ENCODE results near the gene MACC1. TPM values are rescaled to one million over a fixed set of nuclear protein-coding genes. Genes with fewer than 3 reads are reported as not detected.
"Not testable (repeated sequence)": the region's sequence is repeated elsewhere in the genome, so short reads cannot be mapped to it uniquely, and the experiment has no call there.

Gene MACC1
- total RNA-seq, 2 donors from 2014 or later = 0.14 to 0.56 TPM

GRCh38 chr7:20214132-20214531 is 3.1 kb downstream of the MACC1 start:
- DNase-seq (ENCODE audit: low spot score) (no peak), ATAC-seq (ENCODE audit: insufficient number of reproducible peaks, low FRiP score, low read depth) (no peak)
- no peak overlapping the region for H3K4me3 ChIP-seq
- H3K9me3 ChIP-seq = no peaks in the 10 kb centered on the region
- no peaks in the 10 kb centered on the region for H3K27me3 ChIP-seq (replicated peaks; ENCODE audit: insufficient read depth)
- H3K27ac ChIP-seq = no peak overlapping the region
- no peaks in the 10 kb centered on the region for H3K36me3 ChIP-seq
- H3K4me1 ChIP-seq (ENCODE audit: control insufficient read depth in 1 of 2, low read depth in 2 of 2) = no peaks in the 10 kb centered on the region
- TF ChIP-seq, protein P1, sequence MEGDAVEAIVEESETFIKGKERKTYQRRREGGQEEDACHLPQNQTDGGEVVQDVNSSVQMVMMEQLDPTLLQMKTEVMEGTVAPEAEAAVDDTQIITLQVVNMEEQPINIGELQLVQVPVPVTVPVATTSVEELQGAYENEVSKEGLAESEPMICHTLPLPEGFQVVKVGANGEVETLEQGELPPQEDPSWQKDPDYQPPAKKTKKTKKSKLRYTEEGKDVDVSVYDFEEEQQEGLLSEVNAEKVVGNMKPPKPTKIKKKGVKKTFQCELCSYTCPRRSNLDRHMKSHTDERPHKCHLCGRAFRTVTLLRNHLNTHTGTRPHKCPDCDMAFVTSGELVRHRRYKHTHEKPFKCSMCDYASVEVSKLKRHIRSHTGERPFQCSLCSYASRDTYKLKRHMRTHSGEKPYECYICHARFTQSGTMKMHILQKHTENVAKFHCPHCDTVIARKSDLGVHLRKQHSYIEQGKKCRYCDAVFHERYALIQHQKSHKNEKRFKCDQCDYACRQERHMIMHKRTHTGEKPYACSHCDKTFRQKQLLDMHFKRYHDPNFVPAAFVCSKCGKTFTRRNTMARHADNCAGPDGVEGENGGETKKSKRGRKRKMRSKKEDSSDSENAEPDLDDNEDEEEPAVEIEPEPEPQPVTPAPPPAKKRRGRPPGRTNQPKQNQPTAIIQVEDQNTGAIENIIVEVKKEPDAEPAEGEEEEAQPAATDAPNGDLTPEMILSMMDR (IDR thresholded peaks at IDR 0.05) = no peak

DNA sequence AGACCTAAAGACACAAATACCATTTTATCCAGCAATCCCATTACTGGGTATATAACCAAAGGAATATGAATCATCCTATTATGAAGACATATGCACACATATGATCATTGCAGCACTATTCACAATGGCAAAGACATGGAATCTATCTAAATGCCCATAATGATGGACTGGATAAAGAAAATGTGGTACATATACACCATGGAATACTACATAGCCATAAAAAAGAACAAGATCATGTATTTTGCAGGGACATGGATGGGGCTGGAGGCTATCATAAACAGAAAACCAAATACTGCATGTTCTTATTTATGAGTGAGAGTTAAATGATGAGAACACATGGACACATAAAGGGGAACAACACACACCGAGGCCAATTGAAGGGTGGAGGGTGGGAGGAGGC is 3.8 kb downstream of the MACC1 start:
- no peak for DNase-seq (ENCODE audit: low spot score)
- TF ChIP-seq, protein P1 (IDR thresholded peaks at IDR 0.05) = no peak
- no peaks in the 10 kb centered on the region for H3K36me3 ChIP-seq
- no peak for ATAC-seq (ENCODE audit: insufficient number of reproducible peaks, low FRiP score, low read depth)
- no peak overlapping the region for H3K27ac ChIP-seq
- H3K9me3 ChIP-seq = no peaks in the 10 kb centered on the region
- no peak overlapping the region for H3K4me3 ChIP-seq
- H3K27me3 ChIP-seq (replicated peaks; ENCODE audit: insufficient read depth) = no peaks in the 10 kb centered on the region
- no peaks in the 10 kb centered on the region for H3K4me1 ChIP-seq (ENCODE audit: control insufficient read depth in 1 of 2, low read depth in 2 of 2)

- TF ChIP-seq, protein P1 (IDR thresholded peaks at IDR 0.05) = no peak
- no peaks in the 10 kb centered on the region for H3K9me3 ChIP-seq
- no peaks in the 10 kb centered on the region for H3K27me3 ChIP-seq (replicated peaks; ENCODE audit: insufficient read depth)
- DNase-seq (ENCODE audit: low spot score) = no peak
- H3K4me1 ChIP-seq (ENCODE audit: control insufficient read depth in 1 of 2, low read depth in 2 of 2) = no peaks in the 10 kb centered on the region
- H3K36me3 ChIP-seq = no peaks in the 10 kb centered on the region
- ATAC-seq (ENCODE audit: insufficient number of reproducible peaks, low FRiP score, low read depth) = no peak
- H3K27ac ChIP-seq = no peak overlapping the region
- H3K4me3 ChIP-seq = no peak overlapping the region
Measured at GRCh38 chr7:20211376-20211775, 5.8 kb downstream of the MACC1 start.

- no peak for DNase-seq (ENCODE audit: low spot score)
- Histone ChIP-seq H3K27ac (no peak overlapping the region), H3K4me3 (no peak overlapping the region), H3K27me3 (replicated peaks; ENCODE audit: insufficient read depth) (no peaks in the 10 kb centered on the region), H3K4me1 (ENCODE audit: control insufficient read depth in 1 of 2, low read depth in 2 of 2) (no peaks in the 10 kb centered on the region), H3K36me3 (no peaks in the 10 kb centered on the region), H3K9me3 (no peaks in the 10 kb centered on the region)
- ATAC-seq (ENCODE audit: insufficient number of reproducible peaks, low FRiP score, low read depth) = no peak
- TF ChIP-seq, protein P1 (IDR thresholded peaks at IDR 0.05) = no peak
Measured at GRCh38 chr7:20208651-20209307, 8.4 kb downstream of the MACC1 start.

DNA sequence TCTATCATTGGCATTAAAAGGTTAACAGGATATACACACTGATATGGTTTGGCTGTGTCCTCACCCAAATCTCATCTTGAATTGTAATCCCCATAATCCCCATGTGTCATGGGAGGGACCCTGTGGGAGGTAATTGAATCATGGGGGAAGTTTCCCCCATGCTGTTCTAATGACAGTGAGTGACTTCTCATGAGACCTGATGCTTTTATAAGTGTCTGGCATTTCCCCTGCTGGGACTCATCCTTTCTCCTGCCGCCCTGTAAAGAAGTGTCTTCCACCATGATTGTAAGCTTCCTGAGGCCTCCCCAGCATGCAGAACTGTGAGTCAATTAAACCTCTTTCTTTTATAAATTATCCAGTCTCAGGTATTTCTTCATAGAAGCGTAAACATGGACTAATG is 9.4 kb downstream of the MACC1 start:
- not testable (repeated sequence) for DNase-seq (ENCODE audit: low spot score); H3K27me3 ChIP-seq (replicated peaks; ENCODE audit: insufficient read depth); H3K4me1 ChIP-seq (ENCODE audit: control insufficient read depth in 1 of 2, low read depth in 2 of 2); ATAC-seq (ENCODE audit: insufficient number of reproducible peaks, low FRiP score, low read depth); H3K36me3 ChIP-seq; H3K9me3 ChIP-seq; H3K27ac ChIP-seq; H3K4me3 ChIP-seq
